Left cardiac atrium (tissue), 4 donors: ENCODE results near the gene SLC10A7. TPM values are rescaled to one million over a fixed set of nuclear protein-coding genes. Genes with fewer than 3 reads are reported as not detected.

ENCODE experiments used
- ATAC-seq, 2 donors: fragments of 200-7000 bp; cut with Tn5 transposase; one replicate each; pipeline ENCODE4 v1.9.1; 2020; ENCODE audit warnings: mild to moderate bottlenecking in 2 of 2, moderate library complexity in 2 of 2
- DNase-seq: peaks from one replicate; pipeline ENCODE4 v3.0.0-alpha.2; 2020
- intact Hi-C, 2 donors: fragments of 100-400 bp; cut with DNase I; formaldehyde crosslinking; loops; one replicate each; pipeline versions ENCODE4 v1.14.1 to v1.15.1; 2022 to 2023
- total RNA-seq, 2 donors: library from RNA; stranded (reverse); fragmentation: NEBNext Ultra II Directional; extraction: Animal tissue kit (Norgen Biotek cat#: 25700); gene quantifications; one replicate each; pipeline ENCODE4 v1.2.1, GENCODE V29; 2021
- donor health status: DM: no; HTN: yes; CAD: no.
- donor health status: DM: no; HTN: yes; CAD: no; lungs with severe emphysema.
- donor health status: DM: yes; HTN: yes; CAD: no.
- donor health status: Dilated cardiomyopathy.

Gene SLC10A7
- total RNA-seq, 2 donors from 2014 or later = 6.8 TPM

- intact Hi-C loops = no loop called here
- ATAC-seq = peak in 1 of 2 donors; percentile 30
- DNase-seq = no peak
Measured at GRCh38 chr4:146334862-146335449, 186.8 kb downstream of the SLC10A7 start.

GRCh38 chr4:146333895-146334262, 187.9 kb downstream of the SLC10A7 start:
- DNase-seq (no peak), ATAC-seq (no peak)
- intact Hi-C loops = no loop called here

- ATAC-seq = no peak
- intact Hi-C loops = no loop called here
Measured at GRCh38 chr4:146333187-146333894, 188.4 kb downstream of the SLC10A7 start.

GRCh38 chr4:146330392-146330791, 191.3 kb downstream of the SLC10A7 start:
- ATAC-seq (no peak), DNase-seq (no peak)
- intact Hi-C loops = no loop called here

More at GRCh38 chr4:146333187-146333894, 188.4 kb downstream of the SLC10A7 start:
- DNase-seq = no peak

- DNase-seq (no peak), ATAC-seq (no peak)
- intact Hi-C loops = no loop called here
Measured at GRCh38 chr4:146329050-146329716, 192.6 kb downstream of the SLC10A7 start.

- no peak for ATAC-seq
- DNase-seq = no peak
- intact Hi-C loops = no loop called here
Measured at GRCh38 chr4:146327859-146328650, 193.7 kb downstream of the SLC10A7 start.

- ATAC-seq = no peak
- DNase-seq = no peak
- intact Hi-C loops = no loop called here
Measured at GRCh38 chr4:146318894-146319293, 202.8 kb downstream of the SLC10A7 start.

- intact Hi-C loops = no loop called here
- DNase-seq = no peak
- ATAC-seq = no peak
Measured at GRCh38 chr4:146317783-146318182, 204.0 kb downstream of the SLC10A7 start.

- ATAC-seq (no peak), DNase-seq (no peak)
- intact Hi-C loops = no loop called here
Measured at GRCh38 chr4:146315184-146315583, 206.6 kb downstream of the SLC10A7 start.

GRCh38 chr4:146311238-146311970, 210.3 kb downstream of the SLC10A7 start:
- ATAC-seq (no peak), DNase-seq (no peak)
- intact Hi-C loops = no loop called here

GRCh38 chr4:146310319-146311021, 211.3 kb downstream of the SLC10A7 start:
- DNase-seq (no peak), ATAC-seq (no peak)
- intact Hi-C loops = no loop called here

GRCh38 chr4:146308951-146309350, 212.8 kb downstream of the SLC10A7 start:
- intact Hi-C loops = no loop called here
- no peak for ATAC-seq
- DNase-seq = no peak

- no peak for DNase-seq
- no peak for ATAC-seq
- intact Hi-C loops = no loop called here
Measured at GRCh38 chr4:146302822-146303221, 218.9 kb downstream of the SLC10A7 start.

- intact Hi-C loops = no loop called here
- DNase-seq (no peak), ATAC-seq (no peak)
Measured at GRCh38 chr4:146299607-146300006, 222.1 kb downstream of the SLC10A7 start.

- DNase-seq (no peak), ATAC-seq (no peak)
- intact Hi-C loops = no loop called here
Measured at GRCh38 chr4:146294776-146295175, 227.0 kb downstream of the SLC10A7 start.

- no peak for DNase-seq
- no peak for ATAC-seq
- intact Hi-C loops = no loop called here
Measured at GRCh38 chr4:146292508-146292907, 229.2 kb downstream of the SLC10A7 start.

- DNase-seq (no peak), ATAC-seq (no peak)
- intact Hi-C loops = no loop called here
Measured at GRCh38 chr4:146291313-146291712, 230.4 kb downstream of the SLC10A7 start.

GRCh38 chr4:146288193-146288592, 233.5 kb downstream of the SLC10A7 start:
- intact Hi-C loops = no loop called here
- no peak for DNase-seq
- no peak for ATAC-seq

GRCh38 chr4:146285037-146285436, 236.7 kb downstream of the SLC10A7 start:
- intact Hi-C loops = no loop called here

More at GRCh38 chr4:146285037-146285436, 236.7 kb downstream of the SLC10A7 start:
- no peak for ATAC-seq
- DNase-seq = no peak
